ENCODE results near the gene ATP1A4. TPM values are rescaled to one million over a fixed set of nuclear protein-coding genes. Genes with fewer than 3 reads are reported as not detected.

Gene ATP1A4
- total and polyA plus RNA-seq, 2 of the 8 experiments (the other 6 are each of a cell fraction or from before 2014, with no cell fraction given): 0.48 to 0.61 TPM

DNA sequence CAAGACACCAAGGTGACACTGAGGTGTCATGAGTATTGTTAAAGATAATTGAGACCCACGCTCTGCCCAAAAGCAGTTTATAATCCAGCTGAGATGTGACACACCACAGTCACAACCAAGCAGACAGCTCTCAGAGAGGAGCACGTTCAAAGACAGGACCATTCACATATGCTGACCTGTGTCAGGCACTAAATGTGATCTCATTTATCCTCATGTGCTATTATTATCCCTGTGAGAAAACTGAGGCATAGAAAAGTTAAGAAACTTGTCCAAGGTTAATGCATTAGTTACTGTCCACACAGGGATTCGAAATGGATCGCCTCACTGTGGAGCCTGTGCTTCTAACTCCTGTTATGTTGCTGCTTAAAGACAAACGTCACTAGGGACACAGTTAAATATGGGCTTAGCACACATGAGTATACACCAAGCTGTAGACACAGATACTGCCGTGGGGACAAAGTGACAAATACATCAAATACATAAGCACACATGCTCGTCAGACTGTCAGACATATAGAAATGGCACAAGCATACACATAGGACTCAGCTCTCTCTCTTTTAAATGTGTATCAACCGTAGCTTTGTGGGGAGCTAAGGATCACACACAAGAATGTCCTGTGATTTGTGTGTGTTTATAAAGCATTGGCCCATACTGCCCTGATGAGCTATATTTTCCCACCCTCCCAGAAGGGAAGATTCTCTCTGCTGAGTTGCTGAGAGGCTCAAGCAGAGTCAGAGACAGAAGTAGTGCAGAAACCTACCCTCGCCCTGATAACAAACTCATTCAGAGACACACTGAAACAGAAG lies 49.5 kb upstream of the ATP1A4 start (continued):
- TF ChIP-seq, protein P1, sequence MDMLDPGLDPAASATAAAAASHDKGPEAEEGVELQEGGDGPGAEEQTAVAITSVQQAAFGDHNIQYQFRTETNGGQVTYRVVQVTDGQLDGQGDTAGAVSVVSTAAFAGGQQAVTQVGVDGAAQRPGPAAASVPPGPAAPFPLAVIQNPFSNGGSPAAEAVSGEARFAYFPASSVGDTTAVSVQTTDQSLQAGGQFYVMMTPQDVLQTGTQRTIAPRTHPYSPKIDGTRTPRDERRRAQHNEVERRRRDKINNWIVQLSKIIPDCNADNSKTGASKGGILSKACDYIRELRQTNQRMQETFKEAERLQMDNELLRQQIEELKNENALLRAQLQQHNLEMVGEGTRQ (IDR thresholded peaks at IDR 0.05; ENCODE audit: low read length): no peak
- no peak for TF ChIP-seq JUN (IDR thresholded peaks at IDR 0.05; ENCODE audit: low read depth, low read length)
